Coronary artery (tissue), 2 donors: ENCODE results near the gene RAE1.
"Not testable (repeated sequence)": the region's sequence is repeated elsewhere in the genome, so short reads cannot be mapped to it uniquely, and the experiment has no call there.

Experiments used
- DNase-seq: peaks from one replicate; pipeline ENCODE4 v3.0.0-alpha.2; 2017; ENCODE audit warnings: low spot score
- H3K27ac ChIP-seq, 2 donors: fragments of 200-600 bp; sonication (generic); one replicate each; pipeline ENCODE4 v1.5.1; 2016 to 2019
- H3K4me3 ChIP-seq: fragments of 200-600 bp; sonication (generic); 2 replicates; pipeline ENCODE4 v1.5.1; 2016; ENCODE audit warnings: mild to moderate bottlenecking, moderate library complexity
- TF ChIP-seq, protein P1 (sequence below): fragments of 200-600 bp; sonication (generic); IDR thresholded peaks from one replicate; pipeline ENCODE4 v1.5.1; 2019; ENCODE audit warnings: antibody characterized with exemption

RAE1 gene

DNA sequence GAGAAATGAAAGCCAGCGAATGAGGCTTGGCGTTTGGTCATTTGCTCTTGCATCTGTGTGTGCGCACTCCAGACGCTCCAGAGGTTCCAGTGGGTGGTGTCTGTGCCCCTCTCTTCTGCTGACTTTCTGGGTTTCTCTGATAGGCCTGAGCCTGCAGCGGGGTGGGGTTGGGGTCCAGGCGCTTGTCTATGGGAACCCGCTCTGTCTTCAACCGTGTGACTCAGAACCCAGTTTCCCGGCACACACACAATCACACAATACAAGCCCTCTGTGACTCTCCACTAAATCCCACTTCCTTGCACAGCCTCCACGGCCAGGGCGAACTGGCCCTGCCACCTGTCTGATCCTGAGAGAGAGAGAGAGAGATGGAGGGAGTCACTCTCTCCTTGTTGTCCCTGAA is 64.7 kb downstream of the RAE1 start:
- DNase-seq = no peak

DNA sequence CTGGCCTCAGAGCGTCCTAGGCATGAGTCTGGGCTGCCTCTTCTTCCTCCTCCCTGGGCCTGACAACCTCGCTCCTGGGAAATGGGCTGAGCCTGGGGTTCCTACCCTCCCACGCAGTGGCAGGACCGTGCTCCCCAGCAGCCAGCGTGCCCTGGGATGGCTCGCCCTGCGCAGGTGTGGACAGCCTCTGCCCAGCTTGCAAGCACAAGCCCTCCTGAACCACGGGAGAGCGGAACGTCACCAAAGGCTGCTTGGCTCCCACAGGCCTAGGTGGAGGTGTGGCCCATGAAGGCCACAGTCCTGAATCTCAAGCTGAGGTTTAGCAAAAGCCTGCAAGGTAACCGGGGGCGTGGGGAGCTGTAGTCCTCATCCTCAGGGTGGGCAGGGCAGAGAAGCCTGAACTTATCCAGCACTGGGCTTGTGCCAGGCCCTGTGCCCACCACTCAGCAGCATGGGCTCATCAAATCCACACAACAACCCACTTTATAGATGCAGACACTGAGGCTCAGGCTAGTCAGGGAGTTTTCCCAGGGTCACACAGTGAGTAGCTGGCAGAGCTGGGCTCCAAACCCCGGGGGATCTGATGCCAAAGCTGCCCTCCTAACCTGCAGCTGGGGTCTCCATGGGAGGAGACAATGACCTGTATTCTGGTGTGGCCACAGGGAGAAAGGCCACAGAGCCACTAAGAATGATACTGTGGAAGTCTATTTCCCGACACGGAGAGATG is 65.4 kb downstream of the RAE1 start:
- Histone ChIP-seq H3K27ac (no peak overlapping the region), H3K4me3 (no peak overlapping the region)
- DNase-seq = no peak
- TF ChIP-seq, protein P1, sequence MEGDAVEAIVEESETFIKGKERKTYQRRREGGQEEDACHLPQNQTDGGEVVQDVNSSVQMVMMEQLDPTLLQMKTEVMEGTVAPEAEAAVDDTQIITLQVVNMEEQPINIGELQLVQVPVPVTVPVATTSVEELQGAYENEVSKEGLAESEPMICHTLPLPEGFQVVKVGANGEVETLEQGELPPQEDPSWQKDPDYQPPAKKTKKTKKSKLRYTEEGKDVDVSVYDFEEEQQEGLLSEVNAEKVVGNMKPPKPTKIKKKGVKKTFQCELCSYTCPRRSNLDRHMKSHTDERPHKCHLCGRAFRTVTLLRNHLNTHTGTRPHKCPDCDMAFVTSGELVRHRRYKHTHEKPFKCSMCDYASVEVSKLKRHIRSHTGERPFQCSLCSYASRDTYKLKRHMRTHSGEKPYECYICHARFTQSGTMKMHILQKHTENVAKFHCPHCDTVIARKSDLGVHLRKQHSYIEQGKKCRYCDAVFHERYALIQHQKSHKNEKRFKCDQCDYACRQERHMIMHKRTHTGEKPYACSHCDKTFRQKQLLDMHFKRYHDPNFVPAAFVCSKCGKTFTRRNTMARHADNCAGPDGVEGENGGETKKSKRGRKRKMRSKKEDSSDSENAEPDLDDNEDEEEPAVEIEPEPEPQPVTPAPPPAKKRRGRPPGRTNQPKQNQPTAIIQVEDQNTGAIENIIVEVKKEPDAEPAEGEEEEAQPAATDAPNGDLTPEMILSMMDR = no peak

More for the DNA sequence above, 64.7 kb downstream of the RAE1 start:
- TF ChIP-seq, protein P1 = no peak
- no peak overlapping the region for H3K27ac ChIP-seq
- no peak overlapping the region for H3K4me3 ChIP-seq

DNA sequence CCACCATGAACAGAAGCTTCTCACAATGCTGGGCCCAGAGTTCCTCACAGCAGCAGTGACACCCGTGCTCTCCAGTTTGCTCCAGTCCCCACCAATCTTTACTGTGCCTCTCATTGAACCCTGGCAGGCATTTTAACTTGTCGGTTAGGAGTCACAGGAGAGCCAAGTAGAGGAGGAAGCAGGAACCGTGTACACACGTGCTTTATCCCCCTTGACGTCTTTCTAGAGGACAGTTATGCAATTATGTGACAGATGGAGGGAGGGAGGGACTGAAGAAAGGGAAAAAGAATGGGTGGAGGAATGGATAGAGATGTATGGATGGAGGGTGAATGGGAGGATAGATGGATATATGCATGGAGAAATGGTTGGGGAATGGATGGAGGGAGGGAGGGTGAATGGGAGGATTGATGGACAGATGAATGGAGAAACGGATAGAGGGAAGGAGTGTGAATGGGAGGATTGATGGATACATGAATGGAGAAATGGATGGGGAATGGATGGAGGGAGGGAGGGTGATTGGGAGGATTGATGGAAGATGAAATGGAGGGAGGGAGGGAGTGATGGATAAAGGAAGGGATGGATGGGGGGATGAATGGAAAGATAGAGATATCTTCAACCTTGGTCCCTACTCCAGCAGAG is 66.1 kb downstream of the RAE1 start:
- no peak for DNase-seq
- H3K4me3 ChIP-seq = no peak overlapping the region
- TF ChIP-seq, protein P1 = no peak
- H3K27ac ChIP-seq = no peak overlapping the region

DNA sequence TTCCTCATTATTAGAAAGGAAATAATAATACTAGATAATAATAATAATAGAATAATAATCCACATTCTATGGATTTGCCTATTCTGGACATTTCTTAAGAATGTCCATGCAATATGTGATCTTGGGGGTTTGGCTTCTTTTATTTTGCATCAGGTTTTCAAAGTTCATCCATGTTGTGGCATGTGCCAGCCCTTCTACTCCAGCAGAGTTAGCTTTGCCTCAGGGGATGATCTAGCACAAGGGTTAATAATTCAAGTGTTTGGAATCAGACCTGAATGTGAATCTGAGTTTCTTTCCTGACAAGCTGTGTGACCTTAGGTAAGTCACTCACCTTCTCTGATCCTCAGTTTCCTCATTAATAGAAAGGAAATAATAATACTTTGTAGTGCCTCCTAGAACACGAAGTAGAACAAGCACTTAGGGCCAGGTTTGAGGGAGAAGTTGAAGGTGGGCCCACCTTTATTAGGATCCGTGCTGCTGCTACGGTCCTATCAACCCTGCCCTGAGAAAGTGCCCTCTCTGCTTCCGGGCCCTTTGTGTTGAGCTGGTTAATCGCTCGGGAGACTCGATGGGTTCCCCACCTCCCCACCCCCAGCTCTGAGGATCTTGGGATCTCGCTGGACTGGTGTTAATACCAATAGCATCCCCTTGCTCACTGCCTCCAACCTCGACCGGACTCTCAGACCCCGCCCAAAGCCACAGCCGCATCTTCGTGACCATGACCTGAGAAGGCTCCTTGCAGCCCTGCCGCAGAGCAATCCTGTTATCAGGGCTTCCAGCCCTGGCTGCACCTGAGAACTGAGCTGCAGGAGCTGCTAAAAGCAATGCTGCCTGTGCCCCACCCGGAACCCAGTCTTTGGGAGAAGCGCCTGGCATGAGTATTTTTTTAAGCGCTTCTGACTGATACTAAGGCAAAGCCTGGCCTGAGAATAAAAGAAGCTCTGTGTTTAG is 67.0 kb downstream of the RAE1 start:
- DNase-seq = no peak
- Histone ChIP-seq H3K4me3 (no peak overlapping the region), H3K27ac (no peak overlapping the region)
- TF ChIP-seq, protein P1 = no peak

DNA sequence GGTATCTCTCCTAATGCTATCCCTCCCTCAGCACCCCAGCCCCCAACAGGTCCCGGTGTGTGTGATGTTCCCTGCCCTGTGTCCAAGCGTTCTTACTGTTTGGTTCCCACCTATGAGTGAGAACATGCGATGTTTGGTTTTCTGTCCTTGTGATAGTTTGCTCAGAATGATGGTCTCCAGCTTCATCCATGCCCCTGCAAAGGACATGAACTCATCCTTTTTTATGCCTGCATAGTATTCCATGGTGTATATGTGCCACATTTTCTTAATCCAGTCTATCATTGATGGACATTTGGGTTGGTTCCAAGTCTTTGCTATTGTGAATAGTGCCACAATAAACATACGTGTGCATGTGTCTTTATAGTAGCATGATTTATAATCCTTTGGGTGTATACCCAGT is 68.4 kb downstream of the RAE1 start:
- not testable (repeated sequence) for H3K4me3 ChIP-seq, H3K27ac ChIP-seq, DNase-seq

DNA sequence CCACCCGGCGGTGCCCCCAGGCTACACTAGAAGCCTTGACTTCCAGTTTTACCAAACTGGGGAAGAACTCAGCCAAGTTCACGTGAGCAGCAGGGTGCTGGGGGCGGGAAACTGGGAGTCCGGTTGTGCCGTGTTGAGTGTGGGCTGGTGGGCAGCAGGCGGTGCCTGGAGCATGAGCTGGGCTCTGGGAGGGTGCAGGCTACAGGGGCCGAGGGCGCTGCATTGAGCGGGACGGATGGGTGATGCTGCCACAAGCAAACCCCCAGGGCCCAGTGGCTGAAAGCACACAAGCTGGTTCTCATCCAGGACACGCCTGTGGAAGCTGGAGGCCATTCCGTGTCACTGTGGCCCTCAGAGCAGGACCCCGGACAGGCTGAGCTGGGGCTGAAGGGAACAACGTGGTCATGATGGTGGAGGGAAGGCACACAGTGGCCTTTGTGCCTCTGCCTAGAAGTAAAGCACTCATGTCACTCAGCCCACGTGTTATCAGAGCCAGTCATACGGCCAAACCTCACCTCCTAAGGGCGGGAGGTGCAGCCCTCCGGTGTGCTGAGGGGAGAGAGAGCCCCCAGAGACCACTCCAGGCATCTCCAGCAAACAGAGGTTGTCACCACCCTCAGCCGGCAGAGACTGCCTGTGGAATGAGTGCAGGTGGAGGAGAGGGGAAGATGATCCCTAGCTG is 69.7 kb downstream of the RAE1 start:
- Histone ChIP-seq H3K4me3 (no peak overlapping the region), H3K27ac (no peak overlapping the region)
- no peak for DNase-seq
- TF ChIP-seq, protein P1 = no peak
